Measurements from ENCODE around the gene ADAMTS2.

DNA sequence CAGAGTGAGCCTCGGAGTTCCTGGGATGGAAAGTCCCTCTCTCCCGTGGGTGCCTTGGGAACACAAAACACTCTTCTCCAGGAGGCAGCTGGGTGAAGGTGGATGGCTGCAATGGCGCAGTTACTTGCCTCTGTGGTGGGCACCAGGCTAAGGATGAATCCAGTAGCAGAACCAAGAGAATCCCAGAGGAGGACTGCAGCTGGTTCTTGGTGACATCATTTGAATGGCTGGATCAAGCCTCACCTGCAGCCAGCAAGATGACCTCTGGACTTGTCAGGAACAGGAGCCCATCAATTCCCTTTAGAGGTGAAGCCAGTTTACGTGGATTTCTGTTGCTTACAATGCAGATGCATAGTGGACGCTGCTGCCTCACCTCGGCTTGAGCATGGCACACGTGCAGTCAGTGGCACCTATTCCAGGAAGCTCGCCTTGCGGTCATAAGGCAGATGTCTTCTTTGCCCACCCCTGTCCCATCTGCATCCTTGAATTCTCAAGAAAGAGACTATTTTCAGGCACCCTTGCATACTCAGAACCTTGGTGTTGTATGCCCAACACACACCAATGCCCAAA lies 34.1 kb upstream of the ADAMTS2 start:
- TF ChIP-seq, protein P1, sequence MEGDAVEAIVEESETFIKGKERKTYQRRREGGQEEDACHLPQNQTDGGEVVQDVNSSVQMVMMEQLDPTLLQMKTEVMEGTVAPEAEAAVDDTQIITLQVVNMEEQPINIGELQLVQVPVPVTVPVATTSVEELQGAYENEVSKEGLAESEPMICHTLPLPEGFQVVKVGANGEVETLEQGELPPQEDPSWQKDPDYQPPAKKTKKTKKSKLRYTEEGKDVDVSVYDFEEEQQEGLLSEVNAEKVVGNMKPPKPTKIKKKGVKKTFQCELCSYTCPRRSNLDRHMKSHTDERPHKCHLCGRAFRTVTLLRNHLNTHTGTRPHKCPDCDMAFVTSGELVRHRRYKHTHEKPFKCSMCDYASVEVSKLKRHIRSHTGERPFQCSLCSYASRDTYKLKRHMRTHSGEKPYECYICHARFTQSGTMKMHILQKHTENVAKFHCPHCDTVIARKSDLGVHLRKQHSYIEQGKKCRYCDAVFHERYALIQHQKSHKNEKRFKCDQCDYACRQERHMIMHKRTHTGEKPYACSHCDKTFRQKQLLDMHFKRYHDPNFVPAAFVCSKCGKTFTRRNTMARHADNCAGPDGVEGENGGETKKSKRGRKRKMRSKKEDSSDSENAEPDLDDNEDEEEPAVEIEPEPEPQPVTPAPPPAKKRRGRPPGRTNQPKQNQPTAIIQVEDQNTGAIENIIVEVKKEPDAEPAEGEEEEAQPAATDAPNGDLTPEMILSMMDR (IDR thresholded peaks at IDR 0.05; ENCODE audit: insufficient read depth, low read depth, low read length) = no peak
- no peak for TF ChIP-seq EZH2 (IDR thresholded peaks at IDR 0.05; ENCODE audit: insufficient read depth, low read length)

All from astrocyte (in vitro differentiated cells and primary cell).